Skeletal muscle tissue (tissue), 4 donors: ENCODE data around the gene PARP8. TPM values are rescaled to one million over a fixed set of nuclear protein-coding genes. Genes with fewer than 3 reads are reported as not detected.
"Not testable (repeated sequence)": the region's sequence is repeated elsewhere in the genome, so short reads cannot be mapped to it uniquely, and the experiment has no call there.

ENCODE experiments used
- H3K27ac ChIP-seq: one replicate; pipeline ENCODE4 v1.7.0; 2013; ENCODE audit warnings: mild to moderate bottlenecking, low read depth, low read length, inconsistent platforms
- H3K27me3 ChIP-seq, 3 donors: one replicate each; pipeline ENCODE4 v1.7.0; 2013; ENCODE audit warnings: low read length in 3 of 3; ENCODE audit not compliant: control insufficient read depth in 3 of 3, insufficient read depth in 3 of 3
- H3K36me3 ChIP-seq, 3 donors: one replicate each; pipeline ENCODE4 v1.7.0; 2013; ENCODE audit warnings: low read length in 3 of 3; ENCODE audit not compliant: control insufficient read depth in 3 of 3, insufficient read depth in 3 of 3
- H3K4me1 ChIP-seq, 3 donors: one replicate each; pipeline ENCODE4 v1.7.0; 2013; ENCODE audit warnings: low read length in 3 of 3, mild to moderate bottlenecking in 3 of 3; ENCODE audit not compliant: control insufficient read depth in 3 of 3, insufficient read depth in 3 of 3
- H3K4me3 ChIP-seq, 3 donors: one replicate each; pipeline ENCODE4 v1.7.0; 2013; ENCODE audit warnings: low read length in 3 of 3
- H3K9ac ChIP-seq, 3 donors: one replicate each; pipeline ENCODE4 v1.7.0; 2013; ENCODE audit warnings: low read length in 3 of 3, mild to moderate bottlenecking in 3 of 3, moderate library complexity in 2 of 3, low read depth in 1 of 3
- H3K9me3 ChIP-seq, 3 donors: one replicate each; pipeline ENCODE4 v1.7.0; 2013; ENCODE audit warnings: low read length in 3 of 3; ENCODE audit not compliant: control insufficient read depth in 3 of 3
- total RNA-seq: library from RNA; depleted of rRNA; stranded (reverse); fragments of >200 nt; gene quantifications from one replicate; pipeline ENCODE4 v1.2.3, GENCODE V29; 2014
- donor health status: Osteomylitis.

Gene PARP8
- total RNA-seq, 1 donor from 2014 or later: 12.0 TPM

- Histone ChIP-seq H3K9ac (no peak overlapping the region), H3K27ac (no peak overlapping the region), H3K27me3 (no peaks in the 10 kb centered on the region), H3K36me3 (no peaks in the 10 kb centered on the region), H3K4me1 (no peaks in the 10 kb centered on the region), H3K4me3 (no peak overlapping the region), H3K9me3 (no peaks in the 10 kb centered on the region)
Observed at GRCh38 chr5:50658246-50658645, 8.2 kb upstream of the PARP8 start.

GRCh38 chr5:50663636-50664035, 2.8 kb upstream of the PARP8 start:
- Histone ChIP-seq H3K9ac (no peak overlapping the region), H3K36me3 (no peaks in the 10 kb centered on the region), H3K4me1 (peaks cover 0 to 7% (median 5%) of the 10 kb centered on the region in 3 donors), H3K27ac (no peak overlapping the region), H3K27me3 (peaks cover 0 to 6% (median 0%) of the 10 kb centered on the region in 3 donors), H3K9me3 (no peaks in the 10 kb centered on the region), H3K4me3 (peak overlapping the region in 1 of 3 donors; percentile 15)

- Histone ChIP-seq H3K4me1 (peaks cover 0 to 7% (median 5%) of the 10 kb centered on the region in 3 donors), H3K9me3 (no peaks in the 10 kb centered on the region), H3K4me3 (no peak overlapping the region), H3K27ac (no peak overlapping the region), H3K9ac (no peak overlapping the region), H3K36me3 (no peaks in the 10 kb centered on the region), H3K27me3 (peaks cover 0 to 6% (median 0%) of the 10 kb centered on the region in 3 donors)
Observed at GRCh38 chr5:50665091-50665490, 1.3 kb upstream of the PARP8 start.

- H3K27me3 ChIP-seq, H3K9me3 ChIP-seq, H3K27ac ChIP-seq, H3K36me3 ChIP-seq, H3K9ac ChIP-seq, H3K4me1 ChIP-seq: not testable (repeated sequence)
- H3K4me3 ChIP-seq: peak overlapping the region in 1 of 3 donors; percentile 38
Observed at GRCh38 chr5:50665761-50666202, 655 bp upstream of the PARP8 start.

- no peaks in the 10 kb centered on the region for H3K9me3 ChIP-seq
- H3K9ac ChIP-seq: peak overlapping the region; percentile 61 to 80 (median 78)
- peak overlapping the region; percentile 73 for H3K27ac ChIP-seq
- peaks cover 0 to 7% (median 5%) of the 10 kb centered on the region in 3 donors for H3K4me1 ChIP-seq
- H3K4me3 ChIP-seq: peak overlapping the region; percentile 68 to 83 (median 80)
- H3K36me3 ChIP-seq: no peaks in the 10 kb centered on the region
- H3K27me3 ChIP-seq: peaks cover 0 to 6% (median 0%) of the 10 kb centered on the region in 3 donors
Observed at GRCh38 chr5:50667023-50667652, 701 bp downstream of the PARP8 start.

- Histone ChIP-seq H3K36me3 (no peaks in the 10 kb centered on the region), H3K27ac (peak overlapping the region; percentile 73), H3K9me3 (no peaks in the 10 kb centered on the region), H3K4me1 (peaks cover 0 to 7% (median 5%) of the 10 kb centered on the region in 3 donors), H3K4me3 (peak overlapping the region; percentile 68 to 83 (median 80)), H3K9ac (peak overlapping the region; percentile 61 to 80 (median 78)), H3K27me3 (peaks cover 0 to 6% (median 0%) of the 10 kb centered on the region in 3 donors)
Observed at GRCh38 chr5:50667653-50668595, 1.5 kb downstream of the PARP8 start.

GRCh38 chr5:50668636-50669035, 2.2 kb downstream of the PARP8 start:
- H3K4me1 ChIP-seq, H3K9ac ChIP-seq: not testable (repeated sequence)
- H3K27ac ChIP-seq: peak overlapping the region; percentile 73

GRCh38 chr5:50672663-50673062, 6.2 kb downstream of the PARP8 start:
- H3K9me3 ChIP-seq: no peaks in the 10 kb centered on the region
- no peak overlapping the region for H3K9ac ChIP-seq
- peaks cover 0 to 7% (median 5%) of the 10 kb centered on the region in 3 donors for H3K4me1 ChIP-seq
- H3K27me3 ChIP-seq: peaks cover 0 to 5% (median 0%) of the 10 kb centered on the region in 3 donors
- H3K4me3 ChIP-seq: no peak overlapping the region
- no peaks in the 10 kb centered on the region for H3K36me3 ChIP-seq
- no peak overlapping the region for H3K27ac ChIP-seq

More at GRCh38 chr5:50668636-50669035, 2.2 kb downstream of the PARP8 start:
- H3K36me3 ChIP-seq, H3K9me3 ChIP-seq, H3K27me3 ChIP-seq: not testable (repeated sequence)
- H3K4me3 ChIP-seq: peak overlapping the region in 1 of 3 donors; percentile 68

GRCh38 chr5:50673444-50673843, 7.0 kb downstream of the PARP8 start:
- not testable (repeated sequence) for H3K27me3 ChIP-seq, H3K9me3 ChIP-seq, H3K4me1 ChIP-seq, H3K27ac ChIP-seq, H3K36me3 ChIP-seq, H3K4me3 ChIP-seq, H3K9ac ChIP-seq

GRCh38 chr5:50675385-50675784, 8.9 kb downstream of the PARP8 start:
- H3K27ac ChIP-seq: no peak overlapping the region
- H3K27me3 ChIP-seq: no peaks in the 10 kb centered on the region
- H3K36me3 ChIP-seq: no peaks in the 10 kb centered on the region
- no peaks in the 10 kb centered on the region for H3K9me3 ChIP-seq
- no peaks in the 10 kb centered on the region for H3K4me1 ChIP-seq
- no peak overlapping the region for H3K4me3 ChIP-seq
- no peak overlapping the region for H3K9ac ChIP-seq
